Measurements from ENCODE around the gene CNTNAP5.

DNA sequence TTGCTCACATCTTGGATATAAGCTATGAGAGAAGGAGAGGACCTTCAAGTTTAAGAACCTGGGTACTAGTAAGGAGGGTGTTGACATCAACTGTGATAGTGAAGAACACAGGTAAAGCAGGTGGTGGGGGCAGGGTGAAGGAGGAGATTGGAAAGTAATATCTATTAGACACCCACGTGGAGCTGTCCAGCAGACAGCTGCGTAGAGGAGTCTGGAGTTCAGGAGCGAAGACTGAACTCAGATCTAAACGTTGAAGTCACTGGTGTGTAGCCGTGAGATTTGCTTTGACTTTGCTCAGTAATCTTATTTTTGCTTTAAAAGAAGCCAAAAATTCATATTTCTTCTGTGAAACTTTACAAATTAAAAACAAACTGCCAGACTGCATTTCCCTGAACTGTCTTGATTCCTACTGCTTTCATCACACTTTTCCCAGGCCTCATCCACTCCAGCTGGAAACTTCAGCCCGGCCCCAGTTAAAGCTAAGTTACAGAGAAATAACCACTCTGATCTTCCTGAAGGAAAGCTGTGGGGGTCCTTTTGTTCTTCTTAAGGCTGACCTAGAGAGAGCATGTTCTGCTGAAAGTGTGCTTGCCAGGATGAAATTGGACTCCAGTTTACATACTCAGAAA lies 533.3 kb downstream of the CNTNAP5 start:
- TF ChIP-seq, protein P1, sequence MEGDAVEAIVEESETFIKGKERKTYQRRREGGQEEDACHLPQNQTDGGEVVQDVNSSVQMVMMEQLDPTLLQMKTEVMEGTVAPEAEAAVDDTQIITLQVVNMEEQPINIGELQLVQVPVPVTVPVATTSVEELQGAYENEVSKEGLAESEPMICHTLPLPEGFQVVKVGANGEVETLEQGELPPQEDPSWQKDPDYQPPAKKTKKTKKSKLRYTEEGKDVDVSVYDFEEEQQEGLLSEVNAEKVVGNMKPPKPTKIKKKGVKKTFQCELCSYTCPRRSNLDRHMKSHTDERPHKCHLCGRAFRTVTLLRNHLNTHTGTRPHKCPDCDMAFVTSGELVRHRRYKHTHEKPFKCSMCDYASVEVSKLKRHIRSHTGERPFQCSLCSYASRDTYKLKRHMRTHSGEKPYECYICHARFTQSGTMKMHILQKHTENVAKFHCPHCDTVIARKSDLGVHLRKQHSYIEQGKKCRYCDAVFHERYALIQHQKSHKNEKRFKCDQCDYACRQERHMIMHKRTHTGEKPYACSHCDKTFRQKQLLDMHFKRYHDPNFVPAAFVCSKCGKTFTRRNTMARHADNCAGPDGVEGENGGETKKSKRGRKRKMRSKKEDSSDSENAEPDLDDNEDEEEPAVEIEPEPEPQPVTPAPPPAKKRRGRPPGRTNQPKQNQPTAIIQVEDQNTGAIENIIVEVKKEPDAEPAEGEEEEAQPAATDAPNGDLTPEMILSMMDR (IDR thresholded peaks at IDR 0.05; ENCODE audit: low read depth, low read length), result no peak
- TF ChIP-seq, protein P2, sequence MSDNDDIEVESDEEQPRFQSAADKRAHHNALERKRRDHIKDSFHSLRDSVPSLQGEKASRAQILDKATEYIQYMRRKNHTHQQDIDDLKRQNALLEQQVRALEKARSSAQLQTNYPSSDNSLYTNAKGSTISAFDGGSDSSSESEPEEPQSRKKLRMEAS (IDR thresholded peaks at IDR 0.05; ENCODE audit: low read depth, low read length), result no peak
